Endothelial cell of umbilical vein (primary cell): ENCODE data around the gene KRT1. TPM values are rescaled to one million over a fixed set of nuclear protein-coding genes. Genes with fewer than 3 reads are reported as not detected.

Experiments used
- BruUV-seq: library from RNA; stranded (reverse); fragments of 400-500 nt; replicated peaks from 2 replicates; lab custom pipeline; 2021; lab: Mats Ljungman, UMichigan
- CTCF ChIA-PET: fragments of 300-600, 350-600 bp; sonication (Branson Sonifier 250); formaldehyde crosslinking; loops from one replicate; lab custom pipeline; 2021; ENCODE audit warnings: antibody characterized with exemption, inconsistent platforms; lab: Charles Lee
- POLR2A ChIA-PET: fragments of 300-600, 350-600 bp; sonication (Branson Sonifier 250); formaldehyde crosslinking; loops from one replicate; lab custom pipeline; 2021; ENCODE audit warnings: antibody characterized with exemption, inconsistent platforms; lab: Charles Lee
- DNase-seq: peaks from one replicate; pipeline ENCODE4 v3.0.0-alpha.2; 2011; ENCODE audit warnings: low read depth, low spot score
- FAIRE-seq: peaks from 2 replicates; lab custom pipeline; 2011; peaks lifted over from hg19 to GRCh38; lab: Jason Lieb, UNC
- H2AFZ ChIP-seq: 2 replicates; pipeline ENCODE4 v1.6.0; 2012; ENCODE audit warnings: low read depth, low read length, control low read depth, inconsistent platforms
- H3K27ac ChIP-seq: 2 replicates; pipeline ENCODE4 v1.5.1; 2011; ENCODE audit warnings: low read depth, mild to moderate bottlenecking, control low read depth, low read length, moderate library complexity; ENCODE audit not compliant: insufficient read depth
- H3K27me3 ChIP-seq, 2 experiments: 2 replicates each; pipeline versions ENCODE4 v1.6.0 to v1.6.1; 2011; ENCODE audit warnings: low read length in 2 of 2, mixed read lengths in 1 of 2; ENCODE audit not compliant: control insufficient read depth in 2 of 2, insufficient read depth in 2 of 2
- H3K36me3 ChIP-seq, 2 experiments: 2 replicates in 1 of 2; 3 replicates in 1 of 2; pipeline ENCODE4 v1.5.1; 2011; ENCODE audit warnings: low read length in 2 of 2, mild to moderate bottlenecking in 1 of 2, moderate library complexity in 1 of 2; ENCODE audit not compliant: control insufficient read depth in 2 of 2, insufficient read depth in 2 of 2; ENCODE audit errors: extremely low read depth in 1 of 2
- H3K4me1 ChIP-seq: 3 replicates; pipeline ENCODE4 v1.5.1; 2011; ENCODE audit warnings: mild to moderate bottlenecking, low read length; ENCODE audit not compliant: control insufficient read depth, insufficient read depth; ENCODE audit errors: extremely low read depth
- H3K4me2 ChIP-seq: 2 replicates; pipeline ENCODE4 v1.6.1; 2011; ENCODE audit warnings: low read length, control low read depth, mixed read lengths; ENCODE audit not compliant: insufficient read depth
- H3K4me3 ChIP-seq, 3 experiments: fragments of 200-600 bp in 1 of 3; sonication (generic), shearing (Covaris generic) in 1 of 3; replicated peaks in 1 of 3; 2 replicates each; pipeline ENCODE4 v1.5.1; 2011 to 2016; ENCODE audit warnings: control low read depth in 3 of 3, low read length in 3 of 3, mild to moderate bottlenecking in 2 of 3, inconsistent platforms in 1 of 3, low read depth in 1 of 3, moderate library complexity in 1 of 3; ENCODE audit not compliant: insufficient read depth in 1 of 3
- H3K79me2 ChIP-seq: 2 replicates; pipeline ENCODE4 v1.6.0; 2012; ENCODE audit warnings: low read length, inconsistent platforms; ENCODE audit not compliant: control insufficient read depth, insufficient read depth
- H3K9ac ChIP-seq: replicated peaks from 2 replicates; pipeline ENCODE3; 2011; ENCODE audit warnings: low read length, control low read depth; ENCODE audit not compliant: insufficient read depth; ENCODE audit errors: extremely low read depth
- H3K9me1 ChIP-seq: replicated peaks from 3 replicates; pipeline ENCODE4 v1.6.0; 2011; ENCODE audit warnings: mild to moderate bottlenecking, low read length; ENCODE audit not compliant: control insufficient read depth, insufficient read depth; ENCODE audit errors: extremely low read depth
- H3K9me3 ChIP-seq: replicated peaks from 2 replicates; pipeline ENCODE4 v1.5.1; 2012; ENCODE audit warnings: low read length, inconsistent platforms; ENCODE audit not compliant: control insufficient read depth, insufficient read depth
- H4K20me1 ChIP-seq: replicated peaks from 2 replicates; pipeline ENCODE3; 2011; ENCODE audit warnings: mild to moderate bottlenecking, low read length; ENCODE audit not compliant: control insufficient read depth, insufficient read depth; ENCODE audit errors: extremely low read depth
- FOS ChIP-seq: IDR thresholded peaks from 2 replicates; pipeline ENCODE4 v1.6.1; 2011; ENCODE audit warnings: mild to moderate bottlenecking, low read length, moderate library complexity, borderline replicate concordance; ENCODE audit not compliant: insufficient read depth
- dilution Hi-C: fragments of 300-500 bp; cut with MboI; formaldehyde crosslinking; loops from one replicate; pipeline ENCODE4 v1.15.0; 2019; ENCODE audit warnings: low sequenced_read_pairs; ENCODE audit not compliant: extremely low pct_ligation_motif_present
- intact Hi-C: fragments of 100-400 bp; cut with micrococcal nuclease; formaldehyde crosslinking; loops from one replicate; pipeline ENCODE4 v1.10.0; 2022
- polyA plus RNA-seq, 4 experiments: library from polyadenylated mRNA; depleted of rRNA in 3 of 4; stranded (reverse) in 3 of 4; unstranded in 1 of 4; fragments of >200 nt; gene quantifications; 2 replicates each; pipeline versions ENCODE4 v1.2.1 to v1.2.3, GENCODE V29; 2011 to 2012; ENCODE audit warnings: missing spikeins in 1 of 4
- total RNA-seq: library from RNA; stranded (reverse); gene quantifications from 2 replicates; pipeline ENCODE4 v1.2.3, GENCODE V29; 2021
- TF ChIP-seq, protein P1 (sequence below), 2 donors: IDR thresholded peaks; 1 replicate in 1 of 2; 2 replicates in 1 of 2; pipeline ENCODE4 v1.5.1; 2011; ENCODE audit warnings: low read length in 2 of 2, mild to moderate bottlenecking in 2 of 2, moderate library complexity in 2 of 2, control low read depth in 1 of 2, inconsistent platforms in 1 of 2, low read depth in 1 of 2; ENCODE audit not compliant: insufficient read depth in 1 of 2; ENCODE audit errors: extremely low read depth in 1 of 2
- TF ChIP-seq, protein P2 (sequence below): IDR thresholded peaks from 2 replicates; pipeline ENCODE4 v1.6.1; 2011; ENCODE audit not compliant: insufficient read depth, insufficient read length

The KRT1 gene
- total and polyA plus RNA-seq, 2 donors (not counting 3 experiments of a cell fraction or from before 2014, with no cell fraction given), result not detected

DNA sequence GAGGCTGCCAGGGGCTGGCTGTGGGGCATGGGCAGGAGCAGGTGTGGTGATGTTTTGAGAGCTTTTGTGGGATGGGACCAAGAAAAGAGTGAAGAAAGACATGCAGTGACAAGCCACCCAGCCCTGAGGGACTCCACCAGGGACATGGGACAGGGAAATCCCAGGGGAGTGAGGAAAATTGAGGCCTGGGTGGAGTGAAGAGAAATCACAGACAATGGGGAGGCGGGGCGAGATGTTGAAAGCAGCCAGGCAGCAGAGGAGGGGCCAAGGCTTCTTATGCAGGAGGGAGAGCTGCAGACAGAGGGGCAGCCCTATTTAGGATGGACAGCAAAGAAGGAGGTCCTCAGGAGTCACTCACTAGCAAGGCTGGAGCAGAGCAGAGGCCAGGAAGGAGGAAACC lies 4.2 kb upstream of the KRT1 start:
- BruUV-seq, result no TSS peak
- DNase-seq, result no peak
- dilution Hi-C loops, result no loop called here

More for the DNA sequence above, 4.2 kb upstream of the KRT1 start:
- Histone ChIP-seq H2AFZ (no peak overlapping the region), H3K4me3 (no peak overlapping the region), H3K9me3 (no peaks in the 10 kb centered on the region), H3K4me2 (no peak overlapping the region), H3K79me2 (no peaks in the 10 kb centered on the region), H3K4me1 (no peaks in the 10 kb centered on the region), H3K27ac (no peak overlapping the region), H4K20me1 (no peaks in the 10 kb centered on the region), H3K9me1 (no peaks in the 10 kb centered on the region), H3K36me3 (no peaks in the 10 kb centered on the region), H3K27me3 (peaks cover 2 to 3% of the 10 kb centered on the region in 2 experiments), H3K9ac (no peak overlapping the region)
- no peak for FAIRE-seq
- TF ChIP-seq, protein P1, sequence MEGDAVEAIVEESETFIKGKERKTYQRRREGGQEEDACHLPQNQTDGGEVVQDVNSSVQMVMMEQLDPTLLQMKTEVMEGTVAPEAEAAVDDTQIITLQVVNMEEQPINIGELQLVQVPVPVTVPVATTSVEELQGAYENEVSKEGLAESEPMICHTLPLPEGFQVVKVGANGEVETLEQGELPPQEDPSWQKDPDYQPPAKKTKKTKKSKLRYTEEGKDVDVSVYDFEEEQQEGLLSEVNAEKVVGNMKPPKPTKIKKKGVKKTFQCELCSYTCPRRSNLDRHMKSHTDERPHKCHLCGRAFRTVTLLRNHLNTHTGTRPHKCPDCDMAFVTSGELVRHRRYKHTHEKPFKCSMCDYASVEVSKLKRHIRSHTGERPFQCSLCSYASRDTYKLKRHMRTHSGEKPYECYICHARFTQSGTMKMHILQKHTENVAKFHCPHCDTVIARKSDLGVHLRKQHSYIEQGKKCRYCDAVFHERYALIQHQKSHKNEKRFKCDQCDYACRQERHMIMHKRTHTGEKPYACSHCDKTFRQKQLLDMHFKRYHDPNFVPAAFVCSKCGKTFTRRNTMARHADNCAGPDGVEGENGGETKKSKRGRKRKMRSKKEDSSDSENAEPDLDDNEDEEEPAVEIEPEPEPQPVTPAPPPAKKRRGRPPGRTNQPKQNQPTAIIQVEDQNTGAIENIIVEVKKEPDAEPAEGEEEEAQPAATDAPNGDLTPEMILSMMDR (IDR thresholded peaks at IDR 0.05; ENCODE audit: extremely low read depth in 1 of 2, insufficient read depth in 1 of 2, low read depth in 1 of 2, low read length in 2 of 2), result no peak
- TF ChIP-seq, protein P2, sequence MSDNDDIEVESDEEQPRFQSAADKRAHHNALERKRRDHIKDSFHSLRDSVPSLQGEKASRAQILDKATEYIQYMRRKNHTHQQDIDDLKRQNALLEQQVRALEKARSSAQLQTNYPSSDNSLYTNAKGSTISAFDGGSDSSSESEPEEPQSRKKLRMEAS, result no peak
- no peak for TF ChIP-seq FOS
- CTCF ChIA-PET, result no interaction called here
- intact Hi-C loops, result no loop called here
- POLR2A ChIA-PET, result no interaction called here
